ENCODE data around the gene LGALS8.
"Not testable (repeated sequence)": the region's sequence is repeated elsewhere in the genome, so short reads cannot be mapped to it uniquely, and the experiment has no call there.

Gene LGALS8

GRCh38 chr1:236523704-236524141 lies at the start of gene LGALS8:
Gene LGALS8, plus strand, starts transcription at chr1:236523982. Its CDS starts 2,089 bp downstream, at chr1:236526071.
- FAIRE-seq, result no peak

GRCh38 chr1:236476019-236476418 lies 47.8 kb upstream of the LGALS8 start:
- FAIRE-seq, result no peak

GRCh38 chr1:236480758-236481436 lies 42.9 kb upstream of the LGALS8 start:
- no peak for FAIRE-seq

- no peak for FAIRE-seq
Measured at GRCh38 chr1:236484310-236484971, 39.3 kb upstream of the LGALS8 start.

DNA sequence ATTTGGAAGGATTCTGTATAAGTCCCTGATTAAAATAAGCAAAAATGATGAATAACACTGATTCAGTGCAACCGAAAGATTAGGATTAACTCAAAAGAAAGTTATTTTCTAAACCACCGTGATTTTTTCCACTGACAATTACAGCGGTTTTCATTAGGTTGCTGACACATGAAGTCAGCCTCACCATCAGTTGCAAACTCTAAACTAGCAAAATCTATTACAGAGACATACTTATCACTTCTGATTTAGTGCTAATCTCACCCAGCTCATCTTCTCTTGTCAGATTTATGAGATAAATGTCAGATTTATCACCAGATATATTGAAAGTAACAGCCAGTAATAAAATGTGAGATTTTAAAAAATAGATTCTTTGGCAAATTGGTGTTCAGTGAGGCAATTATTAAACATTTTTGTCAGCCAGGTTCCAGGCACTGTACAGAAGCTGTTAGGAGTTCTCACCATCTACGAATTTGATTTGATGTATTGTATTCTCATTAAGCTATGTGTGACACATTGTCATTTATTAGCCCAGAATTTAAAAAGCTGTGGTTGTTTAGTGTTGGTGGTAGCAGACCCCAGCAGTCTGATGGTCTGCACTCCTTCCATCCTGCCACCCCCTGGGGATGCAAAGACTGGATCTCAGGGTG lies 37.3 kb upstream of the LGALS8 start:
- FAIRE-seq, result no peak

DNA sequence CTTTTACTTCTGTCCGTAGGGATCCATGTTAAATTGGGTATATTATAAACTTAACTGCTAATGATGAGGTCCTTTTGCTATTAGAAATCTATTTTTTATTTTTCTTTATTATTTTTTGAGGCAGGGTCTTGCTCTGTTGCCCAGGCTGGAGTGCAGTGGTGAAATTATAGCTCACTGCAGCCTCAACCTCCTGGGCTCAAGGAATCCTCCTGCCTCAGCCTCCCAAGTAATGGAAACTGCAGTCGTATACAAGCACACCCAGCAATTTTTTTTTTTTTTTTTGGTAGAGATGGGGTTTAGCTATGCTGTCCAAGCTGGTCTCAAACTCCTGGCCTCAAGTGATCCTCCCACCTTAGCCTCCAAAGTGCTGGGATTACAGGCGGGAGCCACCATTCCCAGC lies 34.6 kb upstream of the LGALS8 start:
- FAIRE-seq, result not testable (repeated sequence)

GRCh38 chr1:236489710-236490377 lies 33.9 kb upstream of the LGALS8 start:
- FAIRE-seq, result peak; percentile 76

DNA sequence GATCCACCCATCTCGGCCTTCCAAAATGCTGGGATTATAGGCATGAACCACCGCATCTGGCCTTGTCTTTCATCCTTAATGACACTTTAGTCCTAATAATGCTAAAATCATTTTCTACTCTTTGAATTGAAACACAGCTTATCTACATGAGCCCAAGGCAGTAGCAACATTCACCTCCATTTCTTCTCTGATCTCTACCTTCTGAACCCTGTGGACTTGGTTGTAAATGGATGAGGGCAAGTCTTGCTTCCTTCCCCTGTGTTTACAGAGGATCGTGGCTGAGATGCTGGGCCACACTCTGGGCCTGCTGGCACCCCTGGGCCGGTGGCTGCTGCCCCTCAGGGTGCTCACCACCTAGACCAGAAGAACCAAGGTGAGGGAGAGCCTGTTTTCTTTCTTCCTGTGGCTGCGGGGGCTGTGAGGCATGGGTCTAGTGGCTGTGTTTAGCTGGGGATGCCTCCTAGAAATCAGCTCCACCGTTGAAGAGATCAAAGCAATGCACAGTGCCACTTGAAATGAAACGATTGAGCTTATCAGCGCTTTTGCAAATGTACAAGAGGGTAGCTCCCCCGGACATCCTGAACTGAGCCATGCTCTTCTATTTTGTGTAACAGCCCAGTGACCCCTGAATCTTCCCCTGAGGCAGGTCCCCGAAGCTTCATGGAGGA lies 32.2 kb upstream of the LGALS8 start:
- no peak for FAIRE-seq

- FAIRE-seq, result no peak
Measured at GRCh38 chr1:236492378-236492777, 31.4 kb upstream of the LGALS8 start.

- FAIRE-seq, result no peak
Measured at GRCh38 chr1:236494082-236494481, 29.7 kb upstream of the LGALS8 start.

GRCh38 chr1:236494586-236495466 lies 29.0 kb upstream of the LGALS8 start:
- no peak for FAIRE-seq

DNA sequence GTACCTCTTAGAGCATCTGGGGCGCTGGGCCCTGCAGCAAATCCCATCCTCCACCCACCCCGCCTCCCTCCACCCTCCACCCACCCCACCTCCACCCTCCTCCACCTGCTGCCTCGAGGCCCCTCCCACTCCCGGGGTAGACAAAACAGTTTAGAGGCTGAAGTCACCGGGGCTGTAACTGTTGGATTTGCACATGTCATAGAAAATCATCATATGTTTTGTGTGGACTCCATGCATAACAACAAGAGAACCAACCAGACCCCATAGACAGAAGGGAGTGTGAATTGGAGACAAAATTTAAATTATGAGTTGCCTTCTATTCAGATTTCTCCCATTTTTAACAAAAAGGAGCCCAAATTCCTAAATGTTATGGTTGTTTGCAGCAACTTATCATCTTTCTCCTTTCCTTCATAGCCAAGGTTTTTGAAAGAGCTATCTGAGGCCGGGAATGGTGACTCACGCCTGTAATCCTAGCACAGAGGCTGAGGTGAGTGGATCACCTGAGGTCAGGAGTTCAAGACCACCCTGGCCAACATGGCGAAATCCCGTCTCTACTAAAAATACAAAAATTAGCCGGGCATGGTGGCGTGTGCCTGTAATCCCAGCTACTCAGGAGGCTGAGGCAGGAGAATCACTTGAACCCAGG lies 28.2 kb upstream of the LGALS8 start:
- FAIRE-seq, result no peak

GRCh38 chr1:236497908-236498307 lies 25.9 kb upstream of the LGALS8 start:
- no peak for FAIRE-seq

DNA sequence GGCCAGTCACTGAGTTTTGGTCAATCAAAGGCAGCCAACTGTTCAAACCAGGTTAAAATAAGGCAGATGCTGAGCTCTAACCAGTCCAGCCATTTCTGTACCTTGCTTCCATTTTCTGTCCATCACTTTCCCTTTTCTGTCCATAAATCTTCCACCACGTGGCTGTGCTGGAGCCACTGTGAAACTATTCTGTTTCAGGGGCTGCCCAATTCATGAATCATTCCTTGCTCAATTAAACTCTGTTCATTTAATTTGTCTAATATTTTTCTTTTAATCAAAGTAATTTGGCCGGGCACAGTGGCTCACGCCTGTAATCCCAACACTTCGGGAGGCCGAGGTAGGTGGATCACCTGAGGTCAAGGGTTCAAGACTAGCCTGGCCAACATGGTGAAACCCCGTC lies 22.7 kb upstream of the LGALS8 start:
- no peak for FAIRE-seq

DNA sequence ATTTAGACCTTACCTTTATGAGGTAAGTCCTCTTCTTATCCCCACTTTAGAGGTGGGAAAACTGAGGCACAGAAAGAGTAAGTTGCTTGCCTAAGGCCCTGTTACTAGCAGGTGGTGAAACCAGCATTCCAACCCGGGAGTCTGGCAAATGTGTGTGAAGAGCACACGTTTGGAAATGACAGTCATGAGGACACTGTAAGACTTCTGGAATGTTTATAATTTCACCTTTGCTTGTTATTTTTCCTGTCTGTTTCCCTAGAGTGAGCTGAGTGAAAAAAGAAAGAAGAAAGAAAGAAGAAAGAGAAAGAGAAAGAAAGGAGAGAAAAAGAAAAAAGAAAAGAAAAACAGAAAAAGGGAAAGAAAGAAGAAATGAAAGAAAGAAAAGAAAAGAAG lies 21.2 kb upstream of the LGALS8 start:
- FAIRE-seq, result no peak

GRCh38 chr1:236502972-236503639 lies 20.7 kb upstream of the LGALS8 start:
- no peak for FAIRE-seq

GRCh38 chr1:236504338-236504737 lies 19.4 kb upstream of the LGALS8 start:
- FAIRE-seq, result not testable (repeated sequence)

DNA sequence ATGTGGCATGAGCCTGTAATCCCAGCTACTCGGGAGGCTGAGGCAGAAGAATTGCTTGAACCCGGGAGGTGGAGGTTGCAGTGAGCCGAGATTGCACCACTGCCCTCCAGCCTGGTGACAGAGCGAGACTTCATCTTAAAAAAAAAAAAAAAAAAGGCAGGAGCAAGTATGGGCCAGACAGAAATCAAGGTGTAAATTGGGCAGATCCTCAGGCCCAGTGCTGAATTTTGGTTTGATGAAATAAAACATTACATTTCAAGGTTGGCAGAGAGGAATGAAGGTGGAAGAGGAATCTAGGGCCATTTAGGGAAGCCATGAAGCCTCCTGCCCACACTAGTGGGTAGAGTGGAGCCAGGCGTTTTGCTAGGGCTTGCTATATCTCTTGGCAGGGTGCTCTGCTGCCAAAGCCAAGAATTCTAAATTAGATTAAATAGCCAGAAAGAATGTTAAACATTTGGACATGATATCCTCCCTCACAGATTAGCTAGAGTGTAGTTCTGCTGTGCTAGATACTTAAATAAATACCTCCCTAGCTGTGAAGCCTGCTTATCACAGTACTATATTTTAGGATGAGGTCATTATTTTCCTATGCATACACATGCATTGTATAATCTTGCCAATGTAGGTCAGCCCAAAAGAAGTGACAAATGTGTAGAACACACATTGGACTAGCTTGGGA lies 16.6 kb upstream of the LGALS8 start:
- no peak for FAIRE-seq

DNA sequence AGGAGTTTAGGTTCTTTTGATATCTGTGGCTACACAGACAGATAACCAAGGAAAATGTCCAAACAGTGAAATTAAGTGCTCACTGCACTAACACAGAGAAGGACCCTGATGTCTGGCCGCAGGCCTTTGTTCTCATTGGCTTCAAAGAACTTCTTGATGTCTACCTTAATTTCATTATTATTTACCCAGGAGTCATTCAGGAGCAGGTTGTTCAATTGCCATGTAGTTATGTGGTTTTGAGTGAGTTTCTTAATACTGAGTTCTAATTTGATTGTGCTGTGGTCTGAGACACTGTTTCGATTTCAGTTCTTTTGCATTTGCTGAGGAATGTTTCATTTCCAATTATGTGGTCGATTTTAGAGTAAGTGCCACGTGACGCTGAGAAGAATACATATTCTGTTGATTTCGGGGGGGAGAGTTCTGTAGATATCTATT lies 15.2 kb upstream of the LGALS8 start:
- no peak for FAIRE-seq

DNA sequence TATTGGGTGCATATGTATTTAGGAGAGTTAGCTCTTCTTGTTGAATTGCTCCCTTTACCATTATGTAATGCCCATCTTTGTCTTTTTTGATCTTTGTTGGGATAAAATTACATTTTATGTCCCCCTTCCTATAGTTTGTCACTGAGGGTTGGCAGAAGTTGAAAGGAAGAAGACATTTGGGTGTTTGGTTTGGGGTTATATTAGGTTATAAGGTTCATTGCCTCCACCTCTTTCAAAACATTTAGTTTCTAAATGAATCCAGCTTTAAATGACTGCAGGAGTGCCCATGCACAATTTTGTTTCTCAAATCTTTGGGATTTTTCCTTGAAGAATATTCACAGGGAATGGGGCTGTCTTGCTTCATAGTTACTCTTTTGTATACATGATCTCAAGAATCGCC lies 14.6 kb upstream of the LGALS8 start:
- no peak for FAIRE-seq

Data from G401.6 (cell line).